Upper lobe of left lung (tissue), 4 donors: ENCODE results near the gene GLYATL1B.
"Not testable (repeated sequence)": the region's sequence is repeated elsewhere in the genome, so short reads cannot be mapped to it uniquely, and the experiment has no call there.

Source experiments
- CTCF ChIP-seq, 6 experiments: fragments of 450-650 bp in 4 of 6; fragments of 200-600 bp in 2 of 6; sonication (generic) in 2 of 6; IDR thresholded peaks; one replicate each; pipeline ENCODE4 v1.5.1; 2016 to 2019; ENCODE audit warnings: antibody characterized with exemption in 6 of 6
- POLR2A ChIP-seq, 4 donors: fragments of 450-650 bp; IDR thresholded peaks; one replicate each; pipeline ENCODE4 v1.5.1; 2016 to 2017; ENCODE audit warnings: antibody characterized with exemption in 4 of 4, mild to moderate bottlenecking in 2 of 4
- POLR2AphosphoS5 ChIP-seq, 2 donors: sonication (generic); formaldehyde crosslinking; IDR thresholded peaks; one replicate each; pipeline ENCODE4 v1.5.1; 2017; ENCODE audit warnings: antibody characterized with exemption in 2 of 2

GRCh38 chr11:59060096-59060495 lies 26.0 kb upstream of the GLYATL1B start:
- not testable (repeated sequence) for TF ChIP-seq CTCF, POLR2AphosphoS5, POLR2A (IDR thresholded peaks at IDR 0.05)
